B cell (primary cell): ENCODE results near the gene NOS1. TPM values are rescaled to one million over a fixed set of nuclear protein-coding genes. Genes with fewer than 3 reads are reported as not detected.

Experiments used
- ATAC-seq: fragments of 200-7000 bp; cut with Tn5 transposase; one replicate; pipeline ENCODE4 v1.10.0; 2021; ENCODE audit warnings: low read depth, mild to moderate bottlenecking, moderate number of reproducible peaks, moderate library complexity
- CTCF ChIA-PET: fragments of 350-600 bp; sonication (Branson Sonifier 250); formaldehyde crosslinking; loops from one replicate; lab custom pipeline; 2021; ENCODE audit warnings: antibody characterized with exemption, inconsistent platforms; lab: Charles Lee
- POLR2A ChIA-PET: fragments of 350-600 bp; sonication (Branson Sonifier 250); formaldehyde crosslinking; loops from one replicate; lab custom pipeline; 2021; ENCODE audit warnings: antibody characterized with exemption; lab: Charles Lee
- DNase-seq: peaks from one replicate; pipeline ENCODE4 v3.0.0; 2013
- H2AFZ ChIP-seq: 2 replicates; pipeline ENCODE4 v1.6.1; 2012; ENCODE audit warnings: mild to moderate bottlenecking, low read depth, low read length; ENCODE audit not compliant: insufficient read depth, poor library complexity, severe bottlenecking
- H3K27ac ChIP-seq, 2 donors: 1 replicate in 1 of 2; 2 replicates in 1 of 2; pipeline ENCODE4 v1.5.1; 2012 to 2013; ENCODE audit warnings: low read length in 2 of 2, mild to moderate bottlenecking in 2 of 2, moderate library complexity in 1 of 2
- H3K27me3 ChIP-seq, 4 experiments: fragments of 200-600 bp in 1 of 4; sonication (generic) in 1 of 4; replicated peaks in 1 of 4; 1 replicate in 2 of 4; 2 replicates in 2 of 4; pipeline versions ENCODE4 v1.6.1 to v1.7.0; 2013 to 2016; ENCODE audit warnings: low read length in 3 of 4, mild to moderate bottlenecking in 2 of 4, mixed read lengths in 1 of 4, moderate library complexity in 1 of 4; ENCODE audit not compliant: insufficient read depth in 4 of 4, control insufficient read depth in 3 of 4; ENCODE audit errors: control extremely low read depth in 1 of 4
- H3K36me3 ChIP-seq, 2 experiments: replicated peaks in 1 of 2; 1 replicate in 1 of 2; 2 replicates in 1 of 2; pipeline versions ENCODE4 v1.6.1 to v1.7.1; 2013; ENCODE audit warnings: low read length in 1 of 2; ENCODE audit not compliant: insufficient read depth in 2 of 2, control insufficient read depth in 1 of 2; ENCODE audit errors: control extremely low read depth in 1 of 2, extremely low read depth in 1 of 2
- H3K4me1 ChIP-seq, 2 donors: fragments of 200-600 bp in 1 of 2; sonication (generic) in 1 of 2; 1 replicate in 1 of 2; 2 replicates in 1 of 2; pipeline versions ENCODE4 v1.5.1 to v1.6.1; 2013 to 2017; ENCODE audit warnings: low read length in 2 of 2; ENCODE audit not compliant: control insufficient read depth in 2 of 2, insufficient read depth in 2 of 2
- H3K4me2 ChIP-seq: replicated peaks from 2 replicates; pipeline ENCODE3; 2012; ENCODE audit warnings: mild to moderate bottlenecking, low read depth, low read length; ENCODE audit not compliant: poor library complexity, severe bottlenecking
- H3K4me3 ChIP-seq, 5 experiments: fragments of 200-600 bp in 1 of 5; sonication (generic) in 1 of 5; 1 replicate in 3 of 5; 2 replicates in 2 of 5; pipeline versions ENCODE4 v1.5.1 to v1.7.0; 2011 to 2016; ENCODE audit warnings: low read length in 4 of 5, mild to moderate bottlenecking in 4 of 5, low read depth in 2 of 5, control low read depth in 1 of 5, moderate library complexity in 1 of 5; ENCODE audit not compliant: insufficient read depth in 1 of 5; ENCODE audit errors: control extremely low read depth in 1 of 5, extremely low read depth in 1 of 5
- H3K79me2 ChIP-seq: fragments of 200-600 bp; sonication (generic); one replicate; pipeline ENCODE4 v1.6.0; 2016; ENCODE audit warnings: low read length; ENCODE audit not compliant: control insufficient read depth, insufficient read depth
- H3K9ac ChIP-seq: fragments of 200-600 bp; sonication (generic); 2 replicates; pipeline ENCODE4 v1.6.1; 2017; ENCODE audit warnings: mild to moderate bottlenecking, low read length, moderate library complexity
- H3K9me3 ChIP-seq, 3 donors: one replicate each; pipeline versions ENCODE4 v1.6.1 to v1.7.1; 2013; ENCODE audit warnings: low read length in 2 of 3; ENCODE audit not compliant: control insufficient read depth in 2 of 3, insufficient read depth in 1 of 3; ENCODE audit errors: control extremely low read depth in 1 of 3
- H4K20me1 ChIP-seq: 2 replicates; pipeline ENCODE4 v1.6.0; 2012; ENCODE audit warnings: mild to moderate bottlenecking, low read length; ENCODE audit not compliant: insufficient read depth, control insufficient read depth, poor library complexity, severe bottlenecking
- H3K27ac Mint-ChIP-seq: one replicate; pipeline ENCODE4 v1.8.0; 2021; ENCODE audit warnings: mixed read lengths
- H3K27me3 Mint-ChIP-seq: one replicate; pipeline ENCODE4 v1.8.0; 2021; ENCODE audit warnings: mixed read lengths
- H3K4me1 Mint-ChIP-seq: one replicate; pipeline ENCODE4 v1.8.0; 2021; ENCODE audit warnings: mixed read lengths
- H3K4me3 Mint-ChIP-seq: one replicate; pipeline ENCODE4 v1.8.0; 2021; ENCODE audit warnings: mixed read lengths
- H3K9me3 Mint-ChIP-seq: one replicate; pipeline ENCODE4 v1.8.0; 2022; ENCODE audit warnings: mixed read lengths; ENCODE audit not compliant: insufficient read depth
- EZH2 ChIP-seq: IDR thresholded peaks from 2 replicates; pipeline ENCODE4 v1.6.1; 2012; ENCODE audit warnings: borderline replicate concordance, low read depth, mild to moderate bottlenecking, moderate library complexity, low read length; ENCODE audit not compliant: insufficient read depth, poor library complexity, severe bottlenecking
- WGBS: methylation state at CpG from one replicate; pipeline ENCODE4 v1.1.5; 2013; ENCODE audit warnings: missing lambda C conversion rate; ENCODE audit not compliant: insufficient coverage; 5-methylcytosine and 5-hydroxymethylcytosine counted together
- intact Hi-C: fragments of 100-400 bp; cut with micrococcal nuclease; formaldehyde crosslinking; loops from one replicate; pipeline ENCODE4 v1.10.0; 2022
- polyA plus RNA-seq: library from polyadenylated mRNA; depleted of rRNA; stranded (reverse); fragments of >200 nt; gene quantifications from 2 replicates; pipeline ENCODE4 v1.2.3, GENCODE V29; 2012
- total RNA-seq, 2 donors: library from RNA; stranded (reverse); fragments of 120-200 nt in 1 of 2; gene quantifications; 1 replicate in 1 of 2; 2 replicates in 1 of 2; pipeline versions ENCODE4 v1.2.3 to v1.2.4, GENCODE V29; 2013 to 2022
- TF ChIP-seq, protein P1 (sequence below): fragments of 200-600 bp; IDR thresholded peaks from one replicate; pipeline ENCODE4 v1.8.0; 2022; ENCODE audit warnings: antibody characterized with exemption, mild to moderate bottlenecking

Gene NOS1
- total and polyA plus RNA-seq, 2 donors (not counting 1 experiment from before 2014, with no cell fraction given) = not detected

- H3K36me3 ChIP-seq = no peaks in the 10 kb centered on the region
- CTCF ChIA-PET = no interaction called here
- no peaks in the 10 kb centered on the region for H3K4me1 ChIP-seq
- H3K27ac ChIP-seq = no peak overlapping the region
- no peak overlapping the region for H3K27ac Mint-ChIP-seq
- H3K4me3 Mint-ChIP-seq = no peak overlapping the region
- no peak for ATAC-seq
- H3K9me3 Mint-ChIP-seq = peaks cover 2% of the 10 kb centered on the region
- H3K9ac ChIP-seq = no peak overlapping the region
- POLR2A ChIA-PET = no interaction called here
- intact Hi-C loops = no loop called here
- H3K4me3 ChIP-seq = no peak overlapping the region
- H3K4me2 ChIP-seq = no peak overlapping the region
- no peaks in the 10 kb centered on the region for H3K79me2 ChIP-seq
- no peaks in the 10 kb centered on the region for H3K9me3 ChIP-seq
- no peaks in the 10 kb centered on the region for H3K27me3 ChIP-seq
- no peaks in the 10 kb centered on the region for H3K4me1 Mint-ChIP-seq
- no CpG with 5 or more reads among the region's 4 CpGs for WGBS
- H2AFZ ChIP-seq = no peak overlapping the region
- H3K27me3 Mint-ChIP-seq = peaks cover 13% of the 10 kb centered on the region
- no peaks in the 10 kb centered on the region for H4K20me1 ChIP-seq
- no peak for DNase-seq
- TF ChIP-seq, protein P1, sequence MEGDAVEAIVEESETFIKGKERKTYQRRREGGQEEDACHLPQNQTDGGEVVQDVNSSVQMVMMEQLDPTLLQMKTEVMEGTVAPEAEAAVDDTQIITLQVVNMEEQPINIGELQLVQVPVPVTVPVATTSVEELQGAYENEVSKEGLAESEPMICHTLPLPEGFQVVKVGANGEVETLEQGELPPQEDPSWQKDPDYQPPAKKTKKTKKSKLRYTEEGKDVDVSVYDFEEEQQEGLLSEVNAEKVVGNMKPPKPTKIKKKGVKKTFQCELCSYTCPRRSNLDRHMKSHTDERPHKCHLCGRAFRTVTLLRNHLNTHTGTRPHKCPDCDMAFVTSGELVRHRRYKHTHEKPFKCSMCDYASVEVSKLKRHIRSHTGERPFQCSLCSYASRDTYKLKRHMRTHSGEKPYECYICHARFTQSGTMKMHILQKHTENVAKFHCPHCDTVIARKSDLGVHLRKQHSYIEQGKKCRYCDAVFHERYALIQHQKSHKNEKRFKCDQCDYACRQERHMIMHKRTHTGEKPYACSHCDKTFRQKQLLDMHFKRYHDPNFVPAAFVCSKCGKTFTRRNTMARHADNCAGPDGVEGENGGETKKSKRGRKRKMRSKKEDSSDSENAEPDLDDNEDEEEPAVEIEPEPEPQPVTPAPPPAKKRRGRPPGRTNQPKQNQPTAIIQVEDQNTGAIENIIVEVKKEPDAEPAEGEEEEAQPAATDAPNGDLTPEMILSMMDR = no peak
- no peak for TF ChIP-seq EZH2
These were observed 18.1 kb downstream of the NOS1 start for GRCh38 chr12:117343296-117343695.

DNA sequence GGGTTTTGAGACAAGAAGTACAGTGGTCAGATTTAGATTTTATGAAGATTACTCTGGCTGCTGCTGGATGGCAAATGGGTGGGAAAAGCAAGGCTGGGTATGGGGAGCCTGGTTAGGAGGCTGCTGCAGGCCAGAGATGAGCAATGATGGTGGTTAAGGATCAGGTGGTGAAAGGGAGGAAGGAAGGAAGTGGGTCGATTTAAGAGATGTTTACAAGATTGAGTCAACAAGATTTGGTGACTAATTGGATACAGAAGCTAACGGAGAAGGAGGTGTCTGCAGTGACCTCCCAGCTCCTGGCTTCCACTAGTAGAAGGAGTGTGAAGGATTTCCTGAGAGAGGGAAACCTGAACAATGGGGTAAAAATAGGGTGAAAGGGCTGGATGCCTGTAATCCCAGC, 18.7 kb downstream of the NOS1 start:
- H2AFZ ChIP-seq = no peak overlapping the region
- H4K20me1 ChIP-seq = no peaks in the 10 kb centered on the region
- no peaks in the 10 kb centered on the region for H3K27me3 ChIP-seq
- H3K9ac ChIP-seq = no peak overlapping the region
- H3K27me3 Mint-ChIP-seq = peaks cover 13% of the 10 kb centered on the region
- H3K4me3 Mint-ChIP-seq = no peak overlapping the region
- intact Hi-C loops = no loop called here
- no peaks in the 10 kb centered on the region for H3K9me3 ChIP-seq
- H3K27ac ChIP-seq = no peak overlapping the region
- no peak overlapping the region for H3K4me3 ChIP-seq
- no peaks in the 10 kb centered on the region for H3K36me3 ChIP-seq
- peaks cover 2% of the 10 kb centered on the region for H3K9me3 Mint-ChIP-seq
- H3K4me1 Mint-ChIP-seq = no peaks in the 10 kb centered on the region
- 20% methylated on average over 2 of the region's 2 CpGs for WGBS
- ChIA-PET POLR2A (no interaction called here), CTCF (no interaction called here)
- no peak overlapping the region for H3K4me2 ChIP-seq
- TF ChIP-seq EZH2 = no peak
- no peaks in the 10 kb centered on the region for H3K4me1 ChIP-seq
- no peaks in the 10 kb centered on the region for H3K79me2 ChIP-seq
- ATAC-seq (no peak), DNase-seq (no peak)
- H3K27ac Mint-ChIP-seq = no peak overlapping the region
